H1 (cell line): ENCODE data around the gene MICU1. TPM values are rescaled to one million over a fixed set of nuclear protein-coding genes. Genes with fewer than 3 reads are reported as not detected.

Source experiments
- POLR2AphosphoS5 ChIP-seq: IDR thresholded peaks from 2 replicates; pipeline ENCODE4 v1.6.1; 2011; ENCODE audit warnings: low read depth, low read length
- polyA plus RNA-seq, 7 experiments: library from polyadenylated mRNA; depleted of rRNA in 3 of 7; stranded (reverse) in 5 of 7; unstranded in 2 of 7; fragments of >200 nt in 5 of 7; fragments of 200-250 nt in 2 of 7; gene quantifications; 1 replicate in 5 of 7; 2 replicates in 1 of 7; 4 replicates in 1 of 7; pipeline versions ENCODE4 v1.2.1 to v1.2.3, GENCODE V29; 2011 to 2013; ENCODE audit warnings: missing spikeins in 2 of 7, mixed read lengths in 2 of 7
- total RNA-seq: library from RNA; stranded (reverse); fragmentation: NEBNext Ultra II Directional; extraction: Animal tissue kit (Norgen Biotek cat#: 25700); gene quantifications from 2 replicates; pipeline ENCODE4 v1.2.1, GENCODE V29; 2021

The MICU1 gene
- total and polyA plus RNA-seq, 2 of the 8 experiments (the other 6 are each of a cell fraction or from before 2014, with no cell fraction given): 18.0 to 36.7 TPM

DNA sequence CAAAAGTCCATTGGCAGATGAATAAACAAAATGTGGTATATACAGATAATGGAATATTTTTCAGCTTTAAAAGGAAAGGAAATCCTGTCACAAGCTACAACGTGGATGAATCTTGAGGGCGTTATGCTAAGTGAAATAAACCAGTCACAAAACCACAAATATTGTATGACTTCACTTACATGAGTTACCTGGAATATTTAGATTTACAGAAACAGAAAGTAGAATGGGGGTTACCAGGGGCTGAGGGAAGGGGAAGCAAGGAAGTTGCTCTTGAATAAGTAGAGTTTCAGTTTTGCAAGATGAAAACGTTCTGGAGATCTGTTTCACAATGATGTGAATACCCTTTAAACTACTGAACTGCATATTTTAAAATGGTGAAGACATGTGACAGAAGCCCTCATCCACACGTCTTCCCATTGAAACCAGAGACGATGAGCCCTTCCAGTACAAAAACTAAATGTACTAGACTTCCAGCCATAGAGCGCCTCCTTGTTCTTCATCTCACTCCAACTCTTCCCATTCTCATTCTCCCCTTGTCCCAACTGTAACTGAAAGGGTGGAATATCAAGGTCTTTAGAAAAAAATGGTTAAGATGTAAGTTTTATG, 62.4 kb downstream of the MICU1 start (continued):
- no peak for TF ChIP-seq POLR2AphosphoS5
